Inferior parietal cortex (tissue), 1 donor: ENCODE measurements around the gene AKR1C4.
"Not testable (repeated sequence)": the region's sequence is repeated elsewhere in the genome, so short reads cannot be mapped to it uniquely, and the experiment has no call there.

ENCODE experiments used
- DNase-seq: peaks from one replicate; pipeline ENCODE4 v3.0.0-alpha.2; 2016; ENCODE audit errors: extremely low spot score

Gene AKR1C4

GRCh38 chr10:5206799-5207198 is 10.2 kb downstream of the AKR1C4 start:
- DNase-seq, result no peak

- not testable (repeated sequence) for DNase-seq
These were observed 13.1 kb downstream of the AKR1C4 start for GRCh38 chr10:5209776-5210175.

- DNase-seq, result not testable (repeated sequence)
These were observed 13.6 kb downstream of the AKR1C4 start for GRCh38 chr10:5210261-5210660.

- DNase-seq, result no peak
These were observed 15.3 kb downstream of the AKR1C4 start for GRCh38 chr10:5211696-5212536.

GRCh38 chr10:5216801-5217200 is 20.2 kb downstream of the AKR1C4 start:
- no peak for DNase-seq

- DNase-seq, result no peak
These were observed 22.6 kb downstream of the AKR1C4 start for GRCh38 chr10:5219262-5219661.

GRCh38 chr10:5222942-5223341 is 26.3 kb downstream of the AKR1C4 start:
- DNase-seq, result not testable (repeated sequence)

- no peak for DNase-seq
These were observed 32.4 kb downstream of the AKR1C4 start for GRCh38 chr10:5229019-5229418.

- DNase-seq, result no peak
These were observed 36.7 kb downstream of the AKR1C4 start for GRCh38 chr10:5233324-5233723.

GRCh38 chr10:5234106-5234860 is 37.6 kb downstream of the AKR1C4 start:
- DNase-seq, result no peak

GRCh38 chr10:5237541-5237940 is 40.9 kb downstream of the AKR1C4 start:
- not testable (repeated sequence) for DNase-seq

GRCh38 chr10:5242585-5242984 is 45.9 kb downstream of the AKR1C4 start:
- no peak for DNase-seq

- DNase-seq, result no peak
These were observed 46.9 kb downstream of the AKR1C4 start for GRCh38 chr10:5243521-5243987.

- DNase-seq, result no peak
These were observed 55.8 kb downstream of the AKR1C4 start for GRCh38 chr10:5252177-5253037.

- DNase-seq, result no peak
These were observed 57.9 kb downstream of the AKR1C4 start for GRCh38 chr10:5254488-5254887.

GRCh38 chr10:5257768-5258167 is 61.1 kb downstream of the AKR1C4 start:
- DNase-seq, result not testable (repeated sequence)

GRCh38 chr10:5259132-5259951 is 62.7 kb downstream of the AKR1C4 start:
- no peak for DNase-seq

- no peak for DNase-seq
These were observed 63.4 kb downstream of the AKR1C4 start for GRCh38 chr10:5259952-5260578.

- DNase-seq, result no peak
These were observed 64.2 kb downstream of the AKR1C4 start for GRCh38 chr10:5260828-5261227.

GRCh38 chr10:5265139-5265538 is 68.5 kb downstream of the AKR1C4 start:
- no peak for DNase-seq
